GM15510 (cell line): ENCODE data around the gene RGL3.

Experiments
- POLR2A ChIP-seq: IDR thresholded peaks from 3 replicates; pipeline ENCODE4 v1.6.1; 2011; ENCODE audit warnings: borderline replicate concordance; ENCODE audit not compliant: insufficient read length; ENCODE audit errors: extremely low read depth

RGL3 gene

DNA sequence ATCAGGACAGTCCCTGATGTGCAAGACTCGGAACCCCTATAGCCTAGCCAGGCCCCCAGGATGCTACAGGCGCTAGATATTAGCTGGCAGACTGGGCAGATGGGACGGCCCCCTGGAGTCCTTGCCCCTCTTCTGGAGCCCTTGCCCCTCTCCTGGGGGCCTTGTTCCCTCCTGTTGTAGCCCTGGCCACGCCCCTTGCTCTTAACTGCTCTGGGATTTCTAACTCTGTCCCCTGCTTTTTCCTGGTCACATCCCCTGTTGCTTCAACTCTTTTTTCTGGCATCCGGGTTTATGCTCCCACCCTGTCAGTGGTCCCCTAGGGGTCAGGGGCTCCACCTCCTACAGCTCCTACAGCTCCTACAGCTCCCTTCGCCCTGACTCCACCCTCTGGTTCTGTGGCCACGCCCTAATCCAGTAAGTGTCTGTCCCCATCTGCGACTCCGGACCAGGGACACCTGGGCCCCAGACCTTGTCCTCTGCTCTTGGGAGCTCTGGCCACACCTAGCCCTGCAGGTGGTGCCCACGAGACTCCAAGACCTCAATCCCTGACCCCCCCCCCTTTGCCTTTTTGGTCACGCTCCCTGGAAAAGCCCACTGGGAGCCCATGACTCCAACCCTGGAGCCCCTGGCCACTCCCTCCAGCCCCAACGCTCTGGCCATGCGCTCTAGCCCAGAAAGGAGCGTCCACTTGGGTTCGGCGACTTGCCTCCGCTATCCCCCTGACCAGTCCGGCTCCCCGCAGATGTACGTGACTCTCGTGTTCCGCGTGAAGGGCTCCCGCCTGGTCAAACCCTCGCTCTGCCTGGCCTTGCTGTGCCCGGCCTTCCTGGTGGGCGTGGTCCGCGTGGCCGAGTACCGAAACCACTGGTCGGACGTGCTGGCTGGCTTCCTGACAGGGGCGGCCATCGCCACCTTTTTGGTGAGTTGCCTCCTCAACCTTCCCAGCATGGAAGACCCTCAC is 57.1 kb downstream of the RGL3 start:
- TF ChIP-seq POLR2A = no peak

DNA sequence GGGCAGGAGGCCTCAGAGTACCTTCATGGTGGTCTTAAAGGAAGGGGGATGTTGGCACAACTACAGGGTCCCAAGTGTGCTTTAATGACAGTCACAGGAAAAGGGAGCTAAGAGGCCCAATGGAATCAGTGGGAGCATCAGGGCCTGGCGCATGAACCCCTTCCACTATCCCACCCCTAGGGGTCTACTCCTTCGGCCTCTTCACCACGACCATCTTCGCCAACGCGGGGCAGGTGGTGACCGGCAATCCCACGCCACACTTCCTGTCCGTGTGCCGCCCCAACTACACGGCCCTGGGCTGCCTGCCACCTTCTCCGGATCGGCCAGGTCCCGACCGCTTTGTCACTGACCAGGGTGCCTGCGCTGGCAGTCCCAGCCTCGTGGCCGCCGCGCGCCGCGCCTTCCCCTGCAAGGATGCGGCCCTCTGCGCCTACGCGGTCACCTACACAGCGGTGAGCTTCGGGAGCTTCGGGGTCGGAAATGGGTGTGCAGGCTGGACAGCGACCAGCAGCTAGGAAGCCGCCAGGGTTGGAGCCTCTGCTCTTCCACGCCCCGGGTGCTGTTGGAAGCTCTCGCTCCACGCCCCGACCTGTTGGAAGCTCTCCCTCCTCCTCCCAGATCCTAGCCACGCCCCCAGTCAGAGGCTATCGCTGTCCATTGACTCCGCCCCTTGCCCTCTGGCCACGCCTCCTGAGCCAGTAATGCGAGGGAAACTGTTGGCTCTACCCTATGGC is 57.9 kb downstream of the RGL3 start:
- no peak for TF ChIP-seq POLR2A

- TF ChIP-seq POLR2A = no peak
Observed at GRCh38 chr19:11359421-11359820, 59.7 kb downstream of the RGL3 start.

- TF ChIP-seq POLR2A = no peak
Observed at GRCh38 chr19:11356676-11357550, 62.2 kb downstream of the RGL3 start.

GRCh38 chr19:11356074-11356397 is 63.1 kb downstream of the RGL3 start:
- TF ChIP-seq POLR2A = no peak

DNA sequence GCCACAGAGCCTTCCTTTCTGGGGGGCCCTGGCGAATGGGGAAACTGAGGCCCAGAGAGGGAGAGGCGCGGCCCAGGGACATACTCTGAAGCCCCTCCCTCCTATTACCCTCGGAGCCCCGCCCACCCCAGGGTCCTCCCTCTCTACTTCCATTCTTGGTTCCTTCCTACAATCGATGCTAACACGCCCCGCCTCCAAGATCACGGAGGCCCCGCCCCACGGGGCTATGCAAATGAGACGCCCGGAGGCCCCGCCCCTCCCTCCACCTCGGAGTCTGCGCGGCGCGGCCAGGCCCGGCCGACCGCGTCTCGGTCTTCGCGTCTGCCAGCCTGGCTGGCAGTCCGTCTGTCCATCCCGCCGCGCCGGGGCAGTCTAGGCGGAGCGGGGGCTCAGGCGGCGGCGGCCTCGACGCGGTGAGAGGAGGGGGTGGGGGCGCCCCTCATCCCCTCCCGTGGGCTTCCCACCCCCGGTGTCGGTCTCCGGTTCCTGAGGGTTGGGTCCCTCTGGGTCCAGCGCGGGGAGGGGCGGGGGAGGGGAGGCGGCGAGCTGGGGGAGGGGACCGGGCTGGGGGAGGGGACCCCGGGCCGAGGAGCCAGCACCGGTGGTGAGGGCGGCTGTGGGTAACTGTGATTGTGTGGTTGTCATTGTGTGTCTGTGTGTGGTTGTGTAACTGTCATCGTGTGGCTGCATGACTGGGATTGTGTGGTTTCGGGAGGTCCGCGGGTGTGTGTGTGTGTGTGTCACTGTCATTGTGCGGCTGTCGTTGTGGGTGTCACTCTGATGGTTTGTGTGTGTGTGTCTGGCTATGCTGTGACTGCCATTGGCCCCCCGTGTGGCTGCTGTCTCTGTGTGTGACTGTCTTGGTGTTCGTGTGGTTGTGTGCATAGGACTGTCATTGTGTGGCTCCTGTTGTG is 63.7 kb downstream of the RGL3 start, which contains the start of gene PLPPR2:
Gene PLPPR2 (plus strand): TSS at position 273 of the 914 bp plus-strand sequence. CDS start 2,242 bp downstream, outside the sequence.
- TF ChIP-seq POLR2A = peak; percentile 39

- TF ChIP-seq POLR2A = no peak
Observed at GRCh38 chr19:11349171-11349570, 69.9 kb downstream of the RGL3 start.

- no peak for TF ChIP-seq POLR2A
Observed at GRCh38 chr19:11347546-11348039, 71.5 kb downstream of the RGL3 start.

- TF ChIP-seq POLR2A = peak; percentile 64
Observed at GRCh38 chr19:11346104-11346940, 72.8 kb downstream of the RGL3 start, which contains the start of the genes CCDC159 and TMEM205. TSS of gene CCDC159 (plus strand) at chr19:11346519. CDS start at chr19:11346607, 88 bp downstream. TSS of gene TMEM205 (minus strand) at chr19:11346268. CDS start at chr19:11345619, 649 bp downstream.

DNA sequence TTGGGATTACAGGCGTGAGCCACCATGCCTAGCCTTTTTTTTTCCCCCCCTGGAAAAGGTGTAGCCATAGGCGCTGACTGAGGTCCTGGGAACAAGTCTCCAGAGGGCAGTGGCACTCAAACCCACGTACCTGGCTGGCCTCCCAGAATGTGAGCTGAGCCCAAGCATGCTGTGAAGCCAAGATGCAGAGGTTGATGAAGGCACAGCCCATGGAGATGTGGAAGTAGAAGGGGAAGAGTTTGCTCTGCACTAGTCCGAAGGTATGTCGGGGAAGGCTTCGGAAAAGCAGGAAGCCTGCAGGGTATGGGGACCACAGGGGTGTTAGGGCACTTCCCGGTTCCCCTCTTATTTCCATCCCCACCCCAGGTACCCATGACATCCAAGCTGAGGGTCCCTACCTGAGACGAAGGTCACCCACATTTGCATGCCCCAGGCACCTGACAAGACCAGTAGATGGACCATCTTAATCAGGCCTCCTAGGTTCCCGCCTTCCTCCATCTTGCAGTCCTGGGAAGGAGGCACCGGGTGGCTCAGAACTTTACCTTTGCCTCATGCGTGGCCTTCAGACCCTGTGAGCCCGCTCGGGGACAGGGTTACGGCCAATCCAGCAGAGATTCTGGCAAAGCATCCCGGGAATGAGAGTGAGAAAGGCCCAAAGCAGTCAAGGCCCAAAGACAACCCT is 73.9 kb downstream of the RGL3 start:
- TF ChIP-seq POLR2A = no peak
